Bronchial epithelial cell (primary cell): ENCODE data around the gene ACER1. TPM values are rescaled to one million over a fixed set of nuclear protein-coding genes. Genes with fewer than 3 reads are reported as not detected.

Experiments
- DNase-seq: peaks from one replicate; pipeline ENCODE4 v3.0.0-alpha.2; 2010; ENCODE audit warnings: low read depth
- FAIRE-seq: peaks from 2 replicates; lab custom pipeline; 2011; peaks lifted over from hg19 to GRCh38; lab: Jason Lieb, UNC
- H3K27me3 ChIP-seq: 2 replicates; pipeline ENCODE4 v1.5.1; 2011; ENCODE audit warnings: low read length; ENCODE audit not compliant: control insufficient read depth, insufficient read depth
- H3K36me3 ChIP-seq: 2 replicates; pipeline ENCODE4 v1.5.1; 2011; ENCODE audit warnings: low read length; ENCODE audit not compliant: control insufficient read depth, insufficient read depth
- H3K4me3 ChIP-seq: 2 replicates; pipeline ENCODE4 v1.5.1; 2011; ENCODE audit warnings: mild to moderate bottlenecking, low read depth, low read length, control low read depth
- CTCF ChIP-seq: IDR thresholded peaks from 2 replicates; pipeline ENCODE4 v1.5.1; 2011; ENCODE audit warnings: mild to moderate bottlenecking, moderate library complexity, low read length, control low read depth, inconsistent platforms; ENCODE audit not compliant: insufficient read depth, severe bottlenecking
- total RNA-seq: library from RNA; depleted of rRNA; stranded (reverse); fragments of >200 nt; gene quantifications from 2 replicates; pipeline ENCODE4 v1.2.1, GENCODE V29; 2014

The ACER1 gene
- total RNA-seq, 1 donor from 2014 or later, result not detected

- no peak for TF ChIP-seq CTCF
- Histone ChIP-seq H3K27me3 (no peaks in the 10 kb centered on the region), H3K36me3 (peaks cover 19% of the 10 kb centered on the region), H3K4me3 (no peak overlapping the region)
- FAIRE-seq (no peak), DNase-seq (no peak)
These were observed 73.0 kb downstream of the ACER1 start for GRCh38 chr19:6260376-6260775.

GRCh38 chr19:6259312-6259861, 74.0 kb downstream of the ACER1 start:
- H3K4me3 ChIP-seq, result no peak overlapping the region
- no peak for TF ChIP-seq CTCF
- DNase-seq (no peak), FAIRE-seq (no peak)
- H3K36me3 ChIP-seq, result peaks cover 19% of the 10 kb centered on the region
- H3K27me3 ChIP-seq, result no peaks in the 10 kb centered on the region

- peak; percentile 55 for FAIRE-seq
- DNase-seq, result no peak
- Histone ChIP-seq H3K4me3 (no peak overlapping the region), H3K36me3 (peaks cover 19% of the 10 kb centered on the region), H3K27me3 (no peaks in the 10 kb centered on the region)
- no peak for TF ChIP-seq CTCF
These were observed 74.5 kb downstream of the ACER1 start for GRCh38 chr19:6258812-6259311.

Other genes with a start within 250 kb of the ACER1 start
- 2.4 and 5.6 TPM in 2 replicates for gene RFX2, start 223.1 kb downstream of the ACER1 start, total RNA-seq
- gene ACSBG2, start 197.9 kb downstream of the ACER1 start, total RNA-seq, result not detected in 2 replicates
- gene MLLT1, start 53.6 kb downstream of the ACER1 start, total RNA-seq, result 2.6 and 2.9 TPM in 2 replicates
- gene CLPP, start 27.9 kb upstream of the ACER1 start, total RNA-seq, result 43.1 and 49.8 TPM in 2 replicates
- 22.0 and 23.7 TPM in 2 replicates for gene ALKBH7, start 39.2 kb upstream of the ACER1 start, total RNA-seq
- 0.26 and 0.51 TPM in 2 replicates for gene PSPN, start 42.3 kb upstream of the ACER1 start, total RNA-seq
- 52.7 and 63.6 TPM in 2 replicates for gene GTF2F1, start 59.6 kb upstream of the ACER1 start, total RNA-seq
- 55.8 and 85.6 TPM in 2 replicates for gene KHSRP, start 91.2 kb upstream of the ACER1 start, total RNA-seq
- gene SLC25A41, start 100.2 kb upstream of the ACER1 start, total RNA-seq, result not detected in 2 replicates
- gene SLC25A23, start 126.2 kb upstream of the ACER1 start, total RNA-seq, result 18.1 and 36.9 TPM in 2 replicates
- 49.5 and 90.9 TPM in 2 replicates for gene CRB3, start 130.7 kb upstream of the ACER1 start, total RNA-seq
- gene DENND1C, start 148.2 kb upstream of the ACER1 start, total RNA-seq, result under 0.01 TPM in 1 of 2 replicates, not detected in the other
- not detected in 2 replicates for gene TUBB4A, start 168.7 kb upstream of the ACER1 start, total RNA-seq
- gene TNFSF9, start 197.4 kb upstream of the ACER1 start, total RNA-seq, result 4.6 and 5.5 TPM in 2 replicates